Activated T-helper 2 cell treated with anti-CD3 and anti-CD28 coated beads, Interferon-gamma antibody, Interleukin-2, Interleukin-4, amounts not matched to agents 10 μg/mL and 5 μg/mL and 100 μg/mL, durations not matched to agents 14 hours and 24 hours and 36 hours (primary cell): ENCODE data around the gene INTS6. TPM values are rescaled to one million over a fixed set of nuclear protein-coding genes. Genes with fewer than 3 reads are reported as not detected.
A peak's percentile ranks its signal among the peaks of the same experiment; 100 is the strongest.

Source experiments
- DNase-seq: peaks from one replicate; pipeline ENCODE4 v3.0.0; 2021; ENCODE audit warnings: low spot score
- H3K27ac Mint-ChIP-seq: one replicate; pipeline ENCODE4 v1.8.0; 2021; ENCODE audit warnings: mixed read lengths
- H3K27me3 Mint-ChIP-seq: one replicate; pipeline ENCODE4 v1.8.0; 2021; ENCODE audit warnings: low read depth, mixed read lengths
- H3K36me3 Mint-ChIP-seq: one replicate; pipeline ENCODE4 v1.8.0; 2021; ENCODE audit warnings: low read depth, mixed read lengths
- H3K4me1 Mint-ChIP-seq: one replicate; pipeline ENCODE4 v1.8.0; 2021; ENCODE audit warnings: low read depth, mixed read lengths
- H3K4me3 Mint-ChIP-seq: one replicate; pipeline ENCODE4 v1.8.0; 2021; ENCODE audit warnings: low read depth, mild to moderate bottlenecking, moderate library complexity, mixed read lengths
- H3K9me3 Mint-ChIP-seq: one replicate; pipeline ENCODE4 v1.8.0; 2021; ENCODE audit warnings: mixed read lengths
- intact Hi-C: fragments of 100-400 bp; cut with micrococcal nuclease; formaldehyde crosslinking; loops from one replicate; pipeline ENCODE4 v1.15.1; 2023
- total RNA-seq: library from RNA; stranded (reverse); gene quantifications from 2 replicates; pipeline ENCODE4 v1.2.3, GENCODE V29; 2022

INTS6 gene
- total RNA-seq, 1 donor from 2014 or later: 55.9 TPM

- Mint-ChIP-seq H3K36me3 (no peaks in the 10 kb centered on the region), H3K27me3 (no peaks in the 10 kb centered on the region), H3K9me3 (no peaks in the 10 kb centered on the region), H3K27ac (no peak overlapping the region), H3K4me3 (no peak overlapping the region), H3K4me1 (no peaks in the 10 kb centered on the region)
- DNase-seq: no peak
- intact Hi-C loops: no loop called here
Measured at GRCh38 chr13:51347099-51347498, 105.7 kb downstream of the INTS6 start.

- Mint-ChIP-seq H3K27me3 (no peaks in the 10 kb centered on the region), H3K27ac (no peak overlapping the region)
Measured at GRCh38 chr13:51346397-51346796, 106.4 kb downstream of the INTS6 start.

GRCh38 chr13:51343475-51343874 lies 109.4 kb downstream of the INTS6 start:
- DNase-seq: no peak
- H3K4me3 Mint-ChIP-seq: no peak overlapping the region
- H3K27ac Mint-ChIP-seq: no peak overlapping the region
- H3K27me3 Mint-ChIP-seq: peaks cover 5% of the 10 kb centered on the region
- H3K9me3 Mint-ChIP-seq: no peaks in the 10 kb centered on the region
- peaks cover 9% of the 10 kb centered on the region for H3K4me1 Mint-ChIP-seq
- intact Hi-C loops: no loop called here
- no peaks in the 10 kb centered on the region for H3K36me3 Mint-ChIP-seq

More at GRCh38 chr13:51346397-51346796, 106.4 kb downstream of the INTS6 start:
- no peaks in the 10 kb centered on the region for H3K36me3 Mint-ChIP-seq
- no peak overlapping the region for H3K4me3 Mint-ChIP-seq
- peaks cover under 1% of the 10 kb centered on the region for H3K4me1 Mint-ChIP-seq
- intact Hi-C loops: no loop called here
- no peaks in the 10 kb centered on the region for H3K9me3 Mint-ChIP-seq
- no peak for DNase-seq

- no peak for DNase-seq
- no peaks in the 10 kb centered on the region for H3K9me3 Mint-ChIP-seq
- peaks cover 5% of the 10 kb centered on the region for H3K27me3 Mint-ChIP-seq
- no peak overlapping the region for H3K27ac Mint-ChIP-seq
- intact Hi-C loops: no loop called here
- H3K36me3 Mint-ChIP-seq: no peaks in the 10 kb centered on the region
- peaks cover 9% of the 10 kb centered on the region for H3K4me1 Mint-ChIP-seq
- no peak overlapping the region for H3K4me3 Mint-ChIP-seq
Measured at GRCh38 chr13:51342706-51343105, 110.1 kb downstream of the INTS6 start.

GRCh38 chr13:51341791-51342190 lies 111.0 kb downstream of the INTS6 start:
- H3K27ac Mint-ChIP-seq: no peak overlapping the region
- no peak overlapping the region for H3K4me3 Mint-ChIP-seq
- no peak for DNase-seq
- peaks cover 9% of the 10 kb centered on the region for H3K4me1 Mint-ChIP-seq
- peaks cover 7% of the 10 kb centered on the region for H3K27me3 Mint-ChIP-seq
- no peaks in the 10 kb centered on the region for H3K9me3 Mint-ChIP-seq
- H3K36me3 Mint-ChIP-seq: no peaks in the 10 kb centered on the region
- intact Hi-C loops: no loop called here

GRCh38 chr13:51341232-51341631 lies 111.6 kb downstream of the INTS6 start:
- peaks cover 9% of the 10 kb centered on the region for H3K4me1 Mint-ChIP-seq
- H3K27me3 Mint-ChIP-seq: peaks cover 7% of the 10 kb centered on the region
- intact Hi-C loops: no loop called here
- no peak for DNase-seq
- no peaks in the 10 kb centered on the region for H3K9me3 Mint-ChIP-seq
- H3K4me3 Mint-ChIP-seq: no peak overlapping the region
- H3K27ac Mint-ChIP-seq: no peak overlapping the region
- H3K36me3 Mint-ChIP-seq: no peaks in the 10 kb centered on the region

GRCh38 chr13:51339952-51340732 lies 112.7 kb downstream of the INTS6 start:
- H3K27me3 Mint-ChIP-seq: peaks cover 13% of the 10 kb centered on the region
- no peak overlapping the region for H3K4me3 Mint-ChIP-seq
- intact Hi-C loops: no loop called here
- peaks cover 9% of the 10 kb centered on the region for H3K4me1 Mint-ChIP-seq
- no peak overlapping the region for H3K27ac Mint-ChIP-seq
- no peaks in the 10 kb centered on the region for H3K9me3 Mint-ChIP-seq
- H3K36me3 Mint-ChIP-seq: no peaks in the 10 kb centered on the region
- no peak for DNase-seq

GRCh38 chr13:51339354-51339753 lies 113.5 kb downstream of the INTS6 start, which contains the start of gene SERPINE3:
Gene SERPINE3, plus strand, starts transcription at chr13:51339691. Its CDS starts 1,401 bp downstream, at chr13:51341092.
- no peak for DNase-seq
- Mint-ChIP-seq H3K36me3 (no peaks in the 10 kb centered on the region), H3K27ac (no peak within 1 kb of the TSS), H3K9me3 (no peaks in the 10 kb centered on the region), H3K4me1 (peaks cover 9% of the 10 kb centered on the region), H3K4me3 (no peak within 1 kb of the TSS), H3K27me3 (peaks cover 13% of the 10 kb centered on the region)
- intact Hi-C loops: no loop called here

GRCh38 chr13:51336746-51337145 lies 116.1 kb downstream of the INTS6 start:
- H3K9me3 Mint-ChIP-seq: no peaks in the 10 kb centered on the region
- no peak for DNase-seq
- H3K36me3 Mint-ChIP-seq: no peaks in the 10 kb centered on the region
- intact Hi-C loops: no loop called here
- H3K27me3 Mint-ChIP-seq: peaks cover 17% of the 10 kb centered on the region
- no peak overlapping the region for H3K27ac Mint-ChIP-seq
- peaks cover 17% of the 10 kb centered on the region for H3K4me1 Mint-ChIP-seq
- no peak overlapping the region for H3K4me3 Mint-ChIP-seq

GRCh38 chr13:51333826-51334225 lies 119.0 kb downstream of the INTS6 start:
- H3K4me1 Mint-ChIP-seq: peaks cover 22% of the 10 kb centered on the region
- no peaks in the 10 kb centered on the region for H3K9me3 Mint-ChIP-seq
- no peak overlapping the region for H3K4me3 Mint-ChIP-seq
- no peak for DNase-seq
- H3K36me3 Mint-ChIP-seq: no peaks in the 10 kb centered on the region
- H3K27ac Mint-ChIP-seq: no peak overlapping the region
- intact Hi-C loops: no loop called here
- H3K27me3 Mint-ChIP-seq: peaks cover 11% of the 10 kb centered on the region

- intact Hi-C loops: no loop called here
- DNase-seq: no peak
- no peaks in the 10 kb centered on the region for H3K9me3 Mint-ChIP-seq
- H3K27me3 Mint-ChIP-seq: peaks cover 11% of the 10 kb centered on the region
- H3K27ac Mint-ChIP-seq: no peak overlapping the region
- H3K36me3 Mint-ChIP-seq: no peaks in the 10 kb centered on the region
- no peak overlapping the region for H3K4me3 Mint-ChIP-seq
- H3K4me1 Mint-ChIP-seq: peaks cover 22% of the 10 kb centered on the region
Measured at GRCh38 chr13:51333421-51333820, 119.4 kb downstream of the INTS6 start.

- DNase-seq: no peak
- Mint-ChIP-seq H3K27ac (no peak overlapping the region), H3K9me3 (no peaks in the 10 kb centered on the region), H3K36me3 (no peaks in the 10 kb centered on the region), H3K27me3 (peaks cover 11% of the 10 kb centered on the region), H3K4me1 (peaks cover 22% of the 10 kb centered on the region), H3K4me3 (no peak overlapping the region)
- intact Hi-C loops: no loop called here
Measured at GRCh38 chr13:51332566-51333361, 120.1 kb downstream of the INTS6 start.

- intact Hi-C loops: no loop called here
- H3K4me1 Mint-ChIP-seq: peaks cover 22% of the 10 kb centered on the region
- peaks cover 10% of the 10 kb centered on the region for H3K27me3 Mint-ChIP-seq
- no peaks in the 10 kb centered on the region for H3K36me3 Mint-ChIP-seq
- no peaks in the 10 kb centered on the region for H3K9me3 Mint-ChIP-seq
- H3K4me3 Mint-ChIP-seq: peak overlapping the region; percentile 6
- DNase-seq: no peak
- H3K27ac Mint-ChIP-seq: peak overlapping the region; percentile 73
Measured at GRCh38 chr13:51331354-51331861, 121.4 kb downstream of the INTS6 start.
